OCI-LY3 (cell line): ENCODE data around the gene MND1.

Source experiments
- CTCF ChIP-seq: fragments of 200-600, 300-600 bp; sonication (generic); IDR thresholded peaks from 2 replicates; pipeline ENCODE4 v1.5.1; 2014; ENCODE audit warnings: antibody characterized with exemption, low read length, low read depth
- EZH2phosphoT487 ChIP-seq: fragments of 200-600 bp; shearing (Covaris generic); IDR thresholded peaks from 2 replicates; pipeline ENCODE4 v1.6.1; 2018; ENCODE audit warnings: antibody characterized with exemption, mixed run types, low read depth

- TF ChIP-seq CTCF (no peak), EZH2phosphoT487 (no peak)
Observed at GRCh38 chr4:153326513-153326912, 18.0 kb upstream of the MND1 start.
